Superior temporal gyrus (tissue), 1 donor: ENCODE data around the gene SLC25A15.

ENCODE experiments used
- DNase-seq: peaks from one replicate; pipeline ENCODE4 v3.0.0-alpha.2; 2016; ENCODE audit errors: extremely low spot score

SLC25A15 gene

DNA sequence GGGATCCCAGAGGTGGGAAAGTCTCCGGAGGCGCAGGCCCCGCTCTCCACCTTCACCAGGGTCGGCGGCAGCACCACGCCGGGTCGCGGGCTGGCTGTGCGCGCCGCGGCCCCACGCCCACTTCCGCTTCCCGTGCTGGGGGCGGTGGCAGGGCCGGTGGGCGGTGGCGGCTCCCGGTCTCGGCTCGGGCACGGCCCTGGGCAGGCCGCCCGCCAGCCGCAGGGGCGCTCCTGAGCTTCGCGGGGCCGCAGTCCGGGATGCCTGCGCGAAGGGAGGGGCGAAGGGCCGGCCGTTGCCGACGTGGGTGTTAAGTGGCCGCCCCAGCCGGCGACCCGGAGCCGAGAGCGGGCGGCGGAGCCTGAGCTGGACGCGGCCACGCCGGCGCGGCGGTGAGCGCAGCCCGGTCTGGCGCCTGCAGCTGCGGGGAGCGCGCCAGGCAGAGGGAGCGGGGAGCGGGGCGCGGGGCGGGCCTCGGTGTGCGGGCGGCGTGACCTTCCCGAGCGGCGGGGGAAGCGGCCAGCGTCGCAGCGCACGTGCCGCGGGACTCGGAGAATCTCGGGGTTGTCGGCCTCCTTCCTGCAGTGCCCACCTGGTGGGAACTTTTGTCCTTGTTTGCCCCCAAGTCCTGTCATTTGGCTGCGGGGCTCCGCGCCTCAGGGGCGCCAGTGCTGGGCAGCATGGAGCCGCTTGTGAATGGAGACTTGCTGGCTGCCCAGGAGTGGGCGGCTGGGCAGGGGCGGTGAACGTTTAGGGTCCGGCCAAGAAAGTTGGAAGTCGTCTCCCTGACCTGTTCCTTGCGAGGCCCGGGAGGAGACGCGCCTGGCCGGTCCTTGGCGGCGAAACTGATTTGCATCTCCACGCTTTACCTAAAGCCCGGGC is at the start of gene SLC25A15:
Gene SLC25A15 (plus strand): TSS at position 337 of the 879 bp plus-strand sequence. CDS start 3,616 bp downstream, outside the sequence.
- DNase-seq = peak; percentile 22

DNA sequence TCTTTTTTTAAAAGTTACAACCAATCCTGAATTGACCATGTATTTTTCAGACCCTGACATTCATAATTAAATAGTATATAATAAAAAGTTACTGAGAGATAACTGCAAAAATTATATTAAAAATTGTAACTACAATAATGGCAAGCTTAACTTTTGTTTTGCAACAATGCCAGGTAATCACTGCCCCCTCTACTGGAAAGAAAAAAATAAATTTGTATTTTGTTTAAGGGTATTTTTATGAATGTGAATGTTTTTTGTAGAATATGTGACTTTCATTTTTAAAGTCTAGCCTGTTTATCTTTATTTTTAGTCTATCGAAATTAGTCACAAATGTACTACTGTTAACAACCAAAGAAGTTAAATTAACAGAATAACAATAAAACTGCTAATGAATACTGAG is 40.1 kb upstream of the SLC25A15 start:
- no peak for DNase-seq

DNA sequence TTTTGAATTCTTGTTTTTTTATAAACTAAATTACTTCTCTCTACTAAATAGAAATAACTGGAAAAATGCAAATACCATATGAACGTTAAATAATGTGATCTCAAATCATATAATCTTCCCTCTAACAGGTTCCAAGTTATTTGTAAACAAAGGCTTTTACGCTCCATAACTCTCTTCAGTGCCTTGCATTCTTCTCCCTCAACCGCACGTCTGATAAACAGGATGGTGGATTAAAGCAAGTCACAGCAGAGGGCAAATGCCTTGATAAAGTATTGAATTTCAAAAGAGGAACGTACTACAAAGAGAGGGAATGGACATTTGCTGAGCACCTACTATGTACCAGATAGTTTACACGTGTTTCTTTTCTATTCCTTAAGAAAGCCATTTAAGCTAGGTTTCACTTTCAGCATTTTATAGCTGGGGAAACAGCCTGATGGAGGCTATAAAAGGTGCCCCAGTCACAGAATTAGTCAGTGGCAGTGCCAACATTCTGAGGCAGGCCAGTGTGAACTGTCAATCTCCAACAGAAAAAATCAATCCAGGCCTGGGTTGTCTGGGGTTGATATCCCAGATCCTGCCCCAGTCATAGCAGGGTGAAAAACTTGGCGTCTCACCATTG is 34.2 kb upstream of the SLC25A15 start:
- DNase-seq = no peak

DNA sequence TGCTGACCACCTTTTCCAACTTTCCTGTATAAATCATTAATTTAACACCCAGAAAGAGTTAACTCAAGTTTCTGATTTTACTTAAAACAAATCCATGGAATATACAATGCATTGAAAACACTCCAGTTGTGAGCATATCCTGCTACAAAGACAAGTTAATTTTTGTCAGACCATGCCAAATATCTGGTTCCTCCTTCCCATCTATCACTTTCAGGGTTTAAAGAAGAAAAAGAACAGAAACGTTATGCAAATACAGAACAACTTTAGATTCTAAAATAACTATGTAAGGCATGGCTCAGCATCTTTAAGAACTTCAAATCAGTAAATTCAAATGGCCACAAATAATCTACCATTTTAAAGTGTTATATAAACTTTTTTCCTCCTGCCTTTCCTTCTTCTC is 33.4 kb upstream of the SLC25A15 start:
- no peak for DNase-seq

DNA sequence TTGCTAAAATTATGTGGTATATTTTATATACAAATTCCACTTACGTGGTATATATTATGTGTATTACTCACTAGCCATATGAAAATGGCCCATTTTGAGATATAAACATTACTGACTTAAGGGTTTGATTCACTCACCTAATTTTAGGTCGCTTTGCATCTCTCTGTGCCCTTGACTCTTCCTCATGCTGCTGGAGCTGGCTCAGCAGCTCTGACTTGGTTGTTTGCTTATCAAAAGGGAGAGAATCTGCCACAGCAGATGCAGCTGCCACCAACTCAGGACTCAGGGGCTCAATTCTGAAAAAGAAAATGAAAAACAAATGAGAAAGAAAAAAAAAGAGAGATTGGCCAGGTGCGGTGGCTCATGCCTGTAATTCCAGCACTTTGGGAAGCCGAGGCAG is 30.6 kb upstream of the SLC25A15 start:
- DNase-seq = no peak

DNA sequence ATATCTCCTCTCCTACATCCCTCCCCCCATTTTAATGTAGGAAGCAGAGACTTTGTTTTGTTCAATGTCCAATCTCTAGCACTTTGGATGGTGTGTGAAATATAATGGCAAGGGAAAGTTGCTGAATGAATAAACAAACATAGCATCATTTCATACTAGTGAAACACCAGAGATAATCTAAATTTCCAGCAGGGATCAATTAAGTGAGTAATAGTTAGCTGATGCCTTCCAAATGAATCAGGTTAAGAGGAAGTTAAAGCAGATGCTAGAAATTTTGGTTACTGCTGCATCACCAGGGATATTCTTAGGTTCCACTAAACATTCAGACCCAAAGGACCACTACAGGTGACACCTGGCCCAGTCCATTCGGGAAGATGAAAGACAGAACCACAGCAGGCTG is 26.6 kb upstream of the SLC25A15 start:
- DNase-seq = no peak

DNA sequence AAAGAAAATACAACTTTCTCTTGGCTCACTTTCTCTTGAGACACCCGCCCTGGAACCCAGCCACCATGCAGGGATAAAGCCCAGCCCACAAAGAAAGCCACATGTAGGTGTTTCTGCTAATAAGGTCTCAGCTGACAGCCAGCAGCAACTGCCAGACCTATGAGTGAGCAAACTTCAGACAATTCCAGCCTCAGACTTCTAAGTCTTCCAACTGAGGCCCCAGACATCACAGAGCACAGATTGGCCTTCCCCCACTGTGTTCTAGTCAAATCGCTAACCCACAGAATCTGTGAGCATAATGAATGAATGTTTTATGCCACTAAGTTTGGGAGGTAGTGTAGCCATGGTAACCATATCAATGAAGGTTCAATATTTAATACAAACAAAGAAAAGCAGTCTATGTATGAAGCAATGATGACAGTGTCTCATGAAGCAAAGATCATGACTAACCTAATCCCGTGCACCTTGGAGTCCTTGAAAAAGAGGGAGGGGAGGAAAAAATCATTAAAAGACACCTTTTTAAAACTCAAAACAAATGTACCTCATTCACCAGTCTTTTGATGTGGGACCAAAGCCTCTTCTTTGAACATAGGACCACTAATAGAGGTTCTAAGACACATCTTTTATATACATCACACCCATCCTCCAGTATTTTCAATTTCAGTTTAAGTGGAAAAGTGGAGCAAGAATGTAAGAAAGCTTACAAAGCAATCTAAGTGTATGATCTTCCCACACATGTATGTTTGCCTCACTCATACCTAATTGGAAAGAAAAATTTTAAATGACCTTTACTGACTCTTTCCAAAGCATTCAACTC is 24.6 kb upstream of the SLC25A15 start:
- no peak for DNase-seq

DNA sequence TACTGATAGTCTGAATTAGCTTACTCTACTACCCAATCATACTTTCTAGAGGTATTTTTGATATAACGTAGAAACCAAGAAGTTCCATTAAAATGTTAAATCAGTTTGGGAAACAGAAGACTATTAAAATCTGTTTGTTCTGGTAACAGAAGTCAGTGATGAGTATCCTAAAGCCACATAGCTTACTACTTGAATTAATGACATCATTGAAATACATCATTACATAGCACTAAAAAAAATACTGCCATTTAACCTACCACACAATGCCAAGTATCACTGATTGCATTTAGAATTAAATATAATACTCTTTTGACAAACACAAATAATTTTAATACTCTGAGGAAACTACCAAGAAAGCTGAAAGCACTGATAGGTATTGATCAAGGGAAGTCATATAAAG is 23.8 kb upstream of the SLC25A15 start:
- no peak for DNase-seq

DNA sequence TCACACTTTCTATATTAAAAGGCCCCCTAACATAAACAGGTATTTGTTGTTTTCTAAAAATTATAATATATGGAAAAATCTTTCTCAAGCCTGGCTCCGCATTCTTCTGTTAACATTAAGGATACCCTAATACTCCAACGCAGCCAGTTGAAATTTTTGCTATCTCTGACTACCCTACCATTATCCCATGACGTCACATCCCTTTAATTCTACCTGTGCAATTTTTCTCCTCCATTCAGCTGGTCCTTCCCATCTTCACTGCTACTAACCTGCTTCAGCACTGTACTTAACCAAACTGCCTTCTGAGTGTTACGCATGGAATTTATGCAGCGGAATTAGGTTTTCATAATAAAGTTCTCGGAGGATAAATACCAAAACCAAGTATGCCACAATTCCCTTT is 19.4 kb upstream of the SLC25A15 start:
- DNase-seq = no peak

DNA sequence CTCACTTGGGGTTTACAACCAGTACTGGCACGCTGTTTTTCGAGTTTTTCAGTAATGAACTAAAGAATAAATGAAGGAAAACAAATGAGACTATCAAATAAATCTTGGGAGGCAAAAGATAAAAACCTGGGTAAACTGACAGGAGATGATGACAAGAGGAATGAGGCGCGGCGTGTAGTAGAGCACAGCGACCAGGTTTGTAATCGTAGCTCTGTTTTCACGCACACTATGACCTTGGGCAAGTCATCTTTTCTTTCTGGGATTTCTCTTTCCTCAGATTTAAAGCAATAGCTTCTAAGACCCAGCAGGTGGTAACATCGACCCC is 18.8 kb upstream of the SLC25A15 start:
- DNase-seq = no peak

DNA sequence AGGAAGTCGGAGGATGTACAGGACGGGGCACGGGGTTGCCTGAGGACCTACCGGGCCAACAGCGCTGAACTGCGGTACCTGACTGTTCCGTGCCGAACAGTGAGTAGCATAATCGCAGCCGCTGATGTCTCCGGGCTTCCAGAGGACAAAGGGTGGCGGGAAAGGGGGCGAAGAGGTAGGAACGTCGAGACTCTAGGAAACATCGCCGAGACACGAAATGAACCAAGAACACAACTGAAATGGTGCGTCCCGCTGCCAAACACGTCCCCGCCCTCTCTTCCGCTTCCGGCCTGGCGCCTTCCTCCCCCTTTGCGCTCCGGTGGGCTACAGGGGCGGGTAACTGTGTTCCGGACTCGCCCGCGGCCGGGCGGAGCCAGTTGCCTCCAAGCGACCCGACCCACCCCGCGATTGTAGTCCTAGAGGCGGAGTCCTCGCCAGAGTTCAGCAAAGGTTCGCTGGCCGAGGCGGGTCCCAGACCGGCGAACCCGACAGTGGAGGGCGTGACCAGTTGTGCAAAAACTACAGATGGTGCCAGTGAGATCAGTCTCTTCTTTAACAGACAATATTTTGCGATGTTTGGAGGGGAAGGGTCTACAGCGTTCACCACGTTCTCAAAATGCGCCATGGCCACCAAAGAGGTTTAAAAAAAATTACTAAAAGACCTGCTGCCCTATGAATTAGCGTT is 18.3 kb upstream of the SLC25A15 start, which contains the start of gene MRPS31:
Gene MRPS31 (minus strand): TSS at position 257 of the 685 bp plus-strand sequence. CDS start 54 bp downstream, at position 203.
- peak; percentile 96 for DNase-seq

DNA sequence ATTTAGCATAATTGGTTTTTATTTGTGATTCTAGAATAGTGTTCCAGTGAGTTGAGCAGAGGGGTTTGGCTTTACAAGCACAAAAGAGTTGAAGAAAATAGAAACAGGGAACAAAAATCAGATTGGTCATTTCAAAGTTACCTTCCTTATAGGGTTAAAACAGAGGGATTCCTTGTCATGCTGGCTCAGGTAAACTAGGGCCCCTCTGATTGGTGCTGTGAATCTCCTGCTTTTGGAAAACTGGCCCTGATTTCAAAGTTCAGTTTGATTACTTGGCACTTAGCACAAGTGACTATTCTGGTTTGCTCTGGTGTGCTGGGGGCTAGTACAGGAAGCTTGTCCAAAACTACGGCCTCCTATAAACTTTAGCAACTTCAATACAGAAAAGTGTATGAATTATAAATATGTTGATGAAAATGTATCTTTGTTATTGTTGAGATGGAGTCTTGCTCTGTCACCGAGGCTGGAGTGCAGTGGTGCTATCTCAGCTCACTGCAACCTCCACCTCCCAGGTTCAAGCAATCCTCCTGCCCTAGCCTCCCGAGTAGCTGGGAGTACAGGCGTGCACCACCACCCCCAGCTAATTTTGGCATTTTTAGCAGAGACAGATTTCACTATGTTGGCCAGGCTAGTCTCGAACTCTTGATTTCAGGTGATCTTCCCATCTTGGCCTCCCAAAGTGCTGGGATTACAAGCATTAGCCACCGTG is 16.5 kb upstream of the SLC25A15 start:
- no peak for DNase-seq

DNA sequence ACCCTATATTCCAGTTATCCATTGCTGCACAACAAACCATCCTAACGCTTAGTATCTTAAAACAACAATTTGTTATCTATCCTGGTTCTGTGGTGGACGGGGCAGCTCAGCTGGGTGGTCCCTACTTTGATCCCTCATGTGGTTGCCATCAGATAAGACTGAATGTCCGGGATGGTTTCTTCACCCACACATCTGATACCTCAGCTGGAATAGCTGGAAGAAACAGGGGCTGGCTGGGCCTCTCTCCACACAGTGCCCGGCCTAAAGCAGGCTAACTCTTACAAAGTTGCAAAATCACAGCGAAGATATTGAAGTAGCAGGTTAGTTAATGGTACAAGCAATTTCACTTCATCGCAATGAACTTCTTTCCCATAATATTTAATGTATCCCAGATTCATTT is 14.7 kb upstream of the SLC25A15 start:
- DNase-seq = no peak

DNA sequence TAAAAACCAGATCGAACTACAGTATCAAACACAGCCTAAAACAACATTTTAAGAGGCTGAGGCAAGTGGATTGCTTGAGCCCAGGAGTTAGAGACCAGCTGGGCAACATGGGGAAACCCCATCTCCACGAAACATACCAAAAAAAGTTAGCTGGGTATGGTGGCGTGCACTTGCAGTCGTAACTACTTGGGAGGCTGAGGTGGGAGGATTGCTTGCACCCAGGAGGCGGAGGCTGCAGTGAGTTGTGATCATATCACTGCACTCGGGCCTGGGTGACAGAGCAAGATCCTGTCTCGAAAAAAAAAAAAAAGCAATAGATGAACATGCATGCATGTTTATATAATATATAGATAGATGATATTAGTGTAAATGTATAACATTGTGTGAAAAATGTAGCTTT is 13.2 kb upstream of the SLC25A15 start:
- no peak for DNase-seq

DNA sequence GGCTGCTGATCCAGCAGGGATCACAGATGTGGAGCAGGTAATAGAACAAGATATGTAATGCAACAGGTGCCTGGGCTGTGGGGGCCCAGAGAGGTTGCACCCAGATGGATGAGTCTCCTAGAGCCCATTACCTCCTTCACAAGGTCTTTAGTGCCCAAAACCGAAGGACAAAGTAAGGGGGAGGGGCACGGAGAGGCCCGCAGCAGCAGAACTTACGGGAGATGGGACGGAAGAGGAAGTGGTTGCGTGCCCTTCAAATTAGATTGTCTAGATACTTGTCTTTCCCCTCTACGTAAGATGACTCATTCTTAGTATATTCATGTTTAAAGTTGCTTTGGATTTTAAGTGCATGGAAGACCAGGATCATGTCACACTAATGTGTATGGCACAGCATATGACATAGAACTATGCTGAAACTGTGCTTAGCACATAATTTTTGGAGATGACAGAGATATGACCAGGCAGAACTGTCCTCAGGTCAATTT is 12.7 kb upstream of the SLC25A15 start:
- DNase-seq = no peak

DNA sequence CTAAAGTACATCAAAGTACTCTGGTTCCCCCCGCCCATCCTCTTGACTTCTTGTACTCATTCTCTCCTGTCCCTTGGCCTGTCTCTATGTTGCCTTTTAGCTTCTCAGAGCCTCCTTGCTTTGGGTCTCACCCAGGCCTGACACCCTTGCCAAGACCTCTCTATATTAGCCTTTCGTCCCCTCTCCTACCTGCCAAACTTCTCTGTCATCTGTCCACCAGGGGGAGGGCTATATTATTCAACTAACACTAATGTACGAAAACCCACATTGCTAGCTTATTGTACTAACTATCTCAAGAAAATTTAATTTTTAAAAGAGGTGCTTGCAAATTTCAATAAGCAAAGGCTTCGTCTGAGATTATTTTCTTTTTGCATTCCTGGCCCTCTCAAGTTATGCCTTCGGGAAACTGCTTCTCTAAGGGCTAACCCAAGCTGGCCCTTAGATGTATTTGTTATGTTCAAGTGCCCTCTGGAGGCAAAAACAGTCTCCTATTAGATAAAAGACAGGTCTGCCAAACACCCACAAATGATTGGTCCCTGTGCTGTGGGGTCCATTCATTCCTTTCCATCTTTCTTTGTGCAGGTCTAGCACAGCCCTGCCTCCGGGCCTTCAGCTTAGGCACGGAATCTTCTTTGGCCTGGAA is 12.1 kb upstream of the SLC25A15 start:
- DNase-seq = peak; percentile 82

DNA sequence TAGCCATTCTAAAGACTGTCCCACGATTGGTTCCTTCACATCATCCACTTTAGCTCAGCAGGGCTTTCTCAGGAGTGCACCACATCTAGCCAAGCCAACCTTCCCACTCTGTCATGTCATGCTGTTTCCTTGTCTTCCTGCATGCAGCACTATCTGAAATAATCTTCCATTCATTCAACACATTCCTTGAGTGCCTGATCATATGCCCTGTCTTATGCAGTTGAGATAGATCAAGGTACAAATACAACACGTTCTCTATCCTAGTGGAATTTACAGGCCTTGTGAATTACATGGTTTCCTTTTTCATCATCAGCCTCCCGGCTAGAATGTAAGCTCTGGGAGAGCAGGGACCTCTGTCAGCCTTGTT is 11.6 kb upstream of the SLC25A15 start:
- DNase-seq = no peak

DNA sequence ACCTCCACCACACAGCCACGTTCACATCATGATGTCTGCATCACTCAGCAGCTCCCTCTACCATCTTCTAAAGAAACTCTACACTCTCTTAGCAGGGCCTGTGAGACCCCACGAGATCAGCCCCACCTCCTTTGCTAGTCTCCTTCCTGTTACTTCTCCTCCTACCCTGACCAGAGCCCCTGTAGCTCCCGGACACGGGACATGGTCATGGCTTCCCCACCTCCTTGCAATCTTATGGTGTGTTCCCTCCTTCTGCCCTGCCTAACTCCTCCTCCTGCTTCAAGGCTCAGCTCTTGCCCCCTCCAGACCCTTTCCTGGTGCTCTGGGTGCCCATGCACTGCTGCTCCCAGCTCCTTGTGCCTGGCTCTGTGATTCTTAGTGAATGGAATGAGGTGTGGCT is 10.4 kb upstream of the SLC25A15 start:
- DNase-seq = no peak

DNA sequence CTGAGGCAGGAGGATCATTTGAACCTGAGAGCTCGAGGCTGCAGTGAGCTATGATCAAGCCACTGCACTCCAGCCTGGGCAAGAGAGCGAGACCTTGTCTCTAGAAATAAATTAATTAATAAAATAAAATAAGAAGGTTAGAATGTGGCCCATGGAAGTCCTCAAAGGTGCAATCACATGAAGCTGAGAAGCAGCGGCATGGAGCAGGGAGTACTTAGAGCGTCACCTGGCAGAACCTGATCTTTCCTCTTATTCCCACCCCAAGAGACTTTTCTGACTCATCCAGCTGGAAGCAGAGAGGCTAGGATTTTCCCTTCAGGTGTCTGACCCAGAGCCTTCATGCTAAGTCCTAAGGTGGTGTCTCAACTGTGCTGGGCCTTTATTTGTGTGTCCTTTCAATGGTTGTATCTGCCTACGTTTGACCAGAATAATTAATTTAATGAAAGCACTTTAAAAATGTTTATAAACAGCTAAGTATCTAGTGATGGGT is 9.6 kb upstream of the SLC25A15 start:
- no peak for DNase-seq

DNA sequence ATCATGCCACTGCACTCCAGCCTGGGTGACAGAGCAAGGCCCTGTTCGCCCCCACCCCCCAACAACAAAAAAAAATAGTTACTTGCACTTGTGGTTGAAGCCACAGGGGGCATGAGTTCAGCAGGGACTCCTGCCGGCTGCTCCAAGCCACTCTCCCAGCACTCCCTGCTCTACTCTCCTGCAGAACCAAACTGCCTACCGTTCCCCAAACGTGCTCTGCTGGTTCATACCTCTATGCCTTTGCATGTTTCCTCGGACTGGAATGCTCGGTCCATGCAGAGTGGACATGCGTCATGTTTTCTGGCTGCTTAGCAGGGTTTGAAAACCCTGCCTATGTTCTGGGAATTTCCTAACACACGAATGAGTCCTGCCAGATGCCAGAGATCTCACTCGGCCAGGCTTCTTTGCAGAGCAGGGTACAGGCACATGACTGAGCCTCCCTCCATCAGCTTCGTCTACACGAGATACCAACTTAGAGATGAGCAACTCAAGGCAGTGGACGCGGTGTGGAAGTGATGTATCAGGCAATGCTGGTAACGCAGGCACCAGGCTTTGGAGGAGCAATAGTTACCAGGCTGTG is 8.5 kb upstream of the SLC25A15 start:
- DNase-seq = no peak
